ENCODE data around the gene PGS1. TPM values are rescaled to one million over a fixed set of nuclear protein-coding genes. Genes with fewer than 3 reads are reported as not detected.

Gene PGS1
- total RNA-seq, 1 donor from 2014 or later = 18.8 TPM

GRCh38 chr17:78401246-78401645 lies 22.8 kb downstream of the PGS1 start:
- DNase-seq (ENCODE audit: low spot score in 2 of 2) (no peak), FAIRE-seq (no peak)

- DNase-seq (ENCODE audit: low spot score in 2 of 2) (no peak), FAIRE-seq (no peak)
Observed at GRCh38 chr17:78401891-78402290, 23.4 kb downstream of the PGS1 start.

GRCh38 chr17:78403822-78404221 lies 25.4 kb downstream of the PGS1 start:
- DNase-seq (ENCODE audit: low spot score in 2 of 2) (no peak), FAIRE-seq (no peak)

- FAIRE-seq (no peak), DNase-seq (ENCODE audit: low spot score in 2 of 2) (no peak)
Observed at GRCh38 chr17:78406396-78406795, 27.9 kb downstream of the PGS1 start.

- DNase-seq (ENCODE audit: low spot score in 2 of 2) (no peak), FAIRE-seq (no peak)
Observed at GRCh38 chr17:78406920-78407319, 28.5 kb downstream of the PGS1 start.

- FAIRE-seq = no peak
- DNase-seq (ENCODE audit: low spot score in 2 of 2) = no peak
Observed at GRCh38 chr17:78407387-78408000, 29.0 kb downstream of the PGS1 start.

- FAIRE-seq (no peak), DNase-seq (ENCODE audit: low spot score in 2 of 2) (no peak)
Observed at GRCh38 chr17:78408476-78409050, 30.1 kb downstream of the PGS1 start.

- no peak for FAIRE-seq
Observed at GRCh38 chr17:78409191-78409928, 30.9 kb downstream of the PGS1 start.

GRCh38 chr17:78411241-78411857 lies 32.9 kb downstream of the PGS1 start:
- no peak for DNase-seq (ENCODE audit: low spot score in 2 of 2)
- FAIRE-seq = no peak

More at GRCh38 chr17:78409191-78409928, 30.9 kb downstream of the PGS1 start:
- DNase-seq (ENCODE audit: low spot score in 2 of 2) = no peak

- no peak for DNase-seq (ENCODE audit: low spot score in 2 of 2)
Observed at GRCh38 chr17:78412403-78412802, 34.0 kb downstream of the PGS1 start.

GRCh38 chr17:78414178-78415162 lies 36.0 kb downstream of the PGS1 start:
- DNase-seq (ENCODE audit: low spot score in 2 of 2) = no peak
- no peak for FAIRE-seq

More at GRCh38 chr17:78412403-78412802, 34.0 kb downstream of the PGS1 start:
- FAIRE-seq = no peak

GRCh38 chr17:78415821-78416711 lies 37.6 kb downstream of the PGS1 start:
- FAIRE-seq (no peak), DNase-seq (ENCODE audit: low spot score in 2 of 2) (no peak)

- no peak for FAIRE-seq
Observed at GRCh38 chr17:78416791-78417530, 38.5 kb downstream of the PGS1 start.

GRCh38 chr17:78417531-78417909 lies 39.1 kb downstream of the PGS1 start:
- DNase-seq (ENCODE audit: low spot score in 2 of 2) (no peak), FAIRE-seq (no peak)

More at GRCh38 chr17:78416791-78417530, 38.5 kb downstream of the PGS1 start:
- DNase-seq (ENCODE audit: low spot score in 2 of 2) = no peak

GRCh38 chr17:78418326-78419026 lies 40.0 kb downstream of the PGS1 start:
- FAIRE-seq (no peak), DNase-seq (ENCODE audit: low spot score in 2 of 2) (no peak)

GRCh38 chr17:78419970-78420815 lies 41.7 kb downstream of the PGS1 start:
- no peak for FAIRE-seq
- no peak for DNase-seq (ENCODE audit: low spot score in 2 of 2)

GRCh38 chr17:78421084-78421533 lies 42.7 kb downstream of the PGS1 start:
- DNase-seq (ENCODE audit: low spot score in 2 of 2) (no peak), FAIRE-seq (no peak)
